GM10248 (cell line): ENCODE data around the gene KCNQ5.

Experiments used
- CTCF ChIA-PET: fragments of 300-600 bp; sonication (Branson Sonifier 250); formaldehyde crosslinking; extraction: SDS; loops from one replicate; lab custom pipeline; 2021; ENCODE audit warnings: antibody characterized with exemption; lab: Yijun Ruan, JAX
- POLR2A ChIA-PET: fragments of 350-650 bp; sonication (Branson Sonifier 250); formaldehyde crosslinking; extraction: SDS; loops from one replicate; lab custom pipeline; 2020; ENCODE audit warnings: antibody characterized with exemption; lab: Yijun Ruan, JAX
- DNase-seq: peaks from one replicate; pipeline ENCODE4 v3.0.0; 2012; ENCODE audit errors: extremely low spot score
- TF ChIP-seq, protein P1 (sequence below): IDR thresholded peaks from 2 replicates; pipeline ENCODE4 v1.5.1; 2012; ENCODE audit warnings: mild to moderate bottlenecking, low read depth; ENCODE audit errors: extremely low read depth, missing control alignments, control extremely low read depth

The KCNQ5 gene

GRCh38 chr6:72824833-72825232 lies 203.0 kb downstream of the KCNQ5 start:
- POLR2A ChIA-PET = interaction anchor here (0.7 kb wide), 1 partner anchor 63 kb away, joined by 3 read pairs; no protein-coding TSS in a partner anchor
- TF ChIP-seq, protein P1, sequence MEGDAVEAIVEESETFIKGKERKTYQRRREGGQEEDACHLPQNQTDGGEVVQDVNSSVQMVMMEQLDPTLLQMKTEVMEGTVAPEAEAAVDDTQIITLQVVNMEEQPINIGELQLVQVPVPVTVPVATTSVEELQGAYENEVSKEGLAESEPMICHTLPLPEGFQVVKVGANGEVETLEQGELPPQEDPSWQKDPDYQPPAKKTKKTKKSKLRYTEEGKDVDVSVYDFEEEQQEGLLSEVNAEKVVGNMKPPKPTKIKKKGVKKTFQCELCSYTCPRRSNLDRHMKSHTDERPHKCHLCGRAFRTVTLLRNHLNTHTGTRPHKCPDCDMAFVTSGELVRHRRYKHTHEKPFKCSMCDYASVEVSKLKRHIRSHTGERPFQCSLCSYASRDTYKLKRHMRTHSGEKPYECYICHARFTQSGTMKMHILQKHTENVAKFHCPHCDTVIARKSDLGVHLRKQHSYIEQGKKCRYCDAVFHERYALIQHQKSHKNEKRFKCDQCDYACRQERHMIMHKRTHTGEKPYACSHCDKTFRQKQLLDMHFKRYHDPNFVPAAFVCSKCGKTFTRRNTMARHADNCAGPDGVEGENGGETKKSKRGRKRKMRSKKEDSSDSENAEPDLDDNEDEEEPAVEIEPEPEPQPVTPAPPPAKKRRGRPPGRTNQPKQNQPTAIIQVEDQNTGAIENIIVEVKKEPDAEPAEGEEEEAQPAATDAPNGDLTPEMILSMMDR = no peak
- CTCF ChIA-PET = no interaction called here
- peak; percentile 22 for DNase-seq

- DNase-seq = no peak
- ChIA-PET CTCF (no interaction called here), POLR2A (interaction anchor here (0.7 kb wide), 1 partner anchor 64 kb away, joined by 3 read pairs; no protein-coding TSS in a partner anchor)
- TF ChIP-seq, protein P1 = no peak
These were observed 203.5 kb downstream of the KCNQ5 start for GRCh38 chr6:72825315-72825911.

DNA sequence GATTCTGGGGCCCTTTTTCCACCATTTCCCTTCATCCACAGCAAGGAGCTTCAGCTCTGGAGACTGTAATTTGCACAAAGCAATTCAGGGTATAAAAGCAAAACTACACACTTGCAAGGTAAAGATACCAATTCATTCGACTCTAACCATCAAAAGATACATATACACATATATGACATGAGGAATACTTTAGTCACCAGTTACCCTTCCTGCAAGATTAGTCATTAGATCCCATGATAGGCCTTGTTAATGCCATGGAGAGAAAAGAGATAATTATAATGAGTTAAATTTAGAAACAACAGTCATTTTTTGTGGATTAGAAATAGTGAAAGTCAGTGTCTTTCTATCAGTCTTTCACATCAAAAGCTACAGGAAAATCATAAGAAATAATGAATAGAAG lies 204.2 kb downstream of the KCNQ5 start:
- ChIA-PET POLR2A (no interaction called here), CTCF (no interaction called here)
- TF ChIP-seq, protein P1 = no peak
- DNase-seq = no peak

GRCh38 chr6:72826744-72827438 lies 205.0 kb downstream of the KCNQ5 start:
- POLR2A ChIA-PET = no interaction called here
- DNase-seq = no peak
- CTCF ChIA-PET = no interaction called here
- TF ChIP-seq, protein P1 = no peak

- no peak for DNase-seq
- CTCF ChIA-PET = no interaction called here
- POLR2A ChIA-PET = no interaction called here
- TF ChIP-seq, protein P1 = no peak
These were observed 207.0 kb downstream of the KCNQ5 start for GRCh38 chr6:72828904-72829303.

GRCh38 chr6:72832271-72832670 lies 210.4 kb downstream of the KCNQ5 start:
- POLR2A ChIA-PET = no interaction called here
- TF ChIP-seq, protein P1 = no peak
- CTCF ChIA-PET = no interaction called here
- DNase-seq = no peak
